RPMI8226 (cell line): Measurements from ENCODE around the gene SLC12A7.

Source experiments
- DNase-seq: peaks from one replicate; pipeline ENCODE4 v3.0.0-alpha.2; 2015

SLC12A7 gene

DNA sequence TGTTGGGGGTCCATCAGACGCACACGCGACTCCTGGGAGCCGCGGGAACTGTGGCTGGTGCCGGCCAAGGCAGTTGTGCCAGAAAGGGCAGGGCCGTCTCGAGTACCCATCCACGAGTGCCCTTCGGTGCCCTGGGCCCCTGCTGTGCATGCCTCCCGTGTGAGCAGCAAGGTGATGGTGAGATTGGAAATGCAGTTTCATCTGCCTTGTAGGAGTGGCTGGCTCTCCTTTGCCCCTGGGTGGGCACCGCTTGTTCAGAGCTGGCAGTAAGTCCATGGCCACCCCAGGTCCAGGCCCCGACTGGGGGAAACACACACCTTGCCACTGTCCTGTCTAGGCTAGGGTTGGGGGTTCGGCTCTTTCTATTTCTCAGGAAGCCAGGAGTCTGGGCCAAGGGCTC lies 97.5 kb downstream of the SLC12A7 start:
- no peak for DNase-seq

GRCh38 chr5:1013948-1014301 lies 97.9 kb downstream of the SLC12A7 start:
- DNase-seq, result no peak

- DNase-seq, result no peak
Observed at GRCh38 chr5:1013238-1013947, 98.5 kb downstream of the SLC12A7 start.

DNA sequence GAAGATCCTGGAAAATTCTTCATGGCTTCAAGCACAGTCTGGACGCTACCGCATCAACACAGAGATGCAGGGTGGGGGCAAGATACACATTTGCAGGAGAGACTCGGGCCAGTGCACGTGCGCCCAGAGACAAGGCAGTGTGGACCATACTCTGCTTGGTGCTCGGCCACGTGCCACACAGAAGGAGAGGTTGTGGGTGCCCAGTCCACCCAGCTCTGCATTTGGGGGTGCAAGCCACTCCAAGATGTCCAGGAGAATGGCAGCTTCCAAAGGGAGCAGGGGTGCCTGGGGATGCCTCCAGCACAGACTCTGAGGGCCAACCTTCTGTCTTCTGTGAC lies 99.0 kb downstream of the SLC12A7 start:
- DNase-seq, result no peak

DNA sequence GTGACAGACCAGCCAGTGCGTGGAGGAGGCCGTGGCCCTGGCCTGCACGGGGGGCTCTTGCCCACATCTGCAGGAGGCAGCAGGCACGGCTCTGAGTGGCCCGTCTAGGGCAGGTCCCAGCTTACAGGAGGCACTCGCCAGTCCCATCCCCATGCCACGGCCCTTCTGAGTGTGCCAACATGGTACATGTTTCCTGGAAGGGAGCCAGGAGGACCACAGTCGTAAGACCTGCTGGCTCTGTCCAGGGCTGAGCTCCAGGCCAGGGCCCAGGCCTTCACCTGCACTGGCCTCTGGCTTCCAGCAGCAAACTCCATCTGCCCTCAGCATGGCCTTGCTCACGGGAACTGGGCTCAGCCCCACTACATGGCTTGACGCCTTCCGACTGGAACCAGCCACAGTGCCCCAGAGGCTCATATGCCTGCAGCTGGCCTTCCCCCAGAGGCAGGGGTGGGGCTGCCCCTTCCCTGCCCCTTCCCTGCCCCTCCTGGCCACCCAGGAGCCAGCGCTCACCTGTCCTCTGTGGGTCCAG lies 99.5 kb downstream of the SLC12A7 start:
- no peak for DNase-seq

DNA sequence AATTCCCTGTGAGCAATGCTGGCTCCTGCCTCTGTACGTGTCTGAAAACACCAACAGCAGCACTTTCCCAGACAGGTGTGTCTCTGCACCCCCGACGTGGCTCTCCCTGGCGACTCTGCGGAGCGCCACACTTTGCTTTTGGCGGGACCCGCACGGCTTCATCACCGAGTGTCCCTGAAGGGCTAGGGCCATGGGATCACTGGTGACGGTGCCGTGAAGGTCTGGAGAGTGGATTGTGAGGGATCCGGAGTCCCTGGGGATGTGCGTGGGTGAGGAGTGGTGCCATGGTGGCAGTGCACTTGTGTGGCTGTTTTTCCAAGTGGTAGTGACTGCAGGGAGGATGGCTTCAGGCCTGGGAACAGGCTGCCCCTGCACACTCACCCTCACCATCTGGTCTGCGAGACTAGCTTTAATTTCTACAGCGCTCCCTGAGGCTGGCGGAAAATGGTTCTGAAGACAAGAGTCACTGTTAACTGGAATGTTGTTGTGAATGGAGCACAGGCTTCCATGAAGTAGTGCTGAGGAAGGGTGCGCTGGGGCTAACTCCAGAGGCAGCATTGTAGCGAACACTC lies 100.0 kb downstream of the SLC12A7 start:
- DNase-seq, result no peak

GRCh38 chr5:1011226-1011631 lies 100.6 kb downstream of the SLC12A7 start:
- DNase-seq, result peak; percentile 83

- peak; percentile 74 for DNase-seq
Observed at GRCh38 chr5:1010641-1011046, 101.2 kb downstream of the SLC12A7 start.

- peak; percentile 75 for DNase-seq
Observed at GRCh38 chr5:1010181-1010510, 101.7 kb downstream of the SLC12A7 start.

DNA sequence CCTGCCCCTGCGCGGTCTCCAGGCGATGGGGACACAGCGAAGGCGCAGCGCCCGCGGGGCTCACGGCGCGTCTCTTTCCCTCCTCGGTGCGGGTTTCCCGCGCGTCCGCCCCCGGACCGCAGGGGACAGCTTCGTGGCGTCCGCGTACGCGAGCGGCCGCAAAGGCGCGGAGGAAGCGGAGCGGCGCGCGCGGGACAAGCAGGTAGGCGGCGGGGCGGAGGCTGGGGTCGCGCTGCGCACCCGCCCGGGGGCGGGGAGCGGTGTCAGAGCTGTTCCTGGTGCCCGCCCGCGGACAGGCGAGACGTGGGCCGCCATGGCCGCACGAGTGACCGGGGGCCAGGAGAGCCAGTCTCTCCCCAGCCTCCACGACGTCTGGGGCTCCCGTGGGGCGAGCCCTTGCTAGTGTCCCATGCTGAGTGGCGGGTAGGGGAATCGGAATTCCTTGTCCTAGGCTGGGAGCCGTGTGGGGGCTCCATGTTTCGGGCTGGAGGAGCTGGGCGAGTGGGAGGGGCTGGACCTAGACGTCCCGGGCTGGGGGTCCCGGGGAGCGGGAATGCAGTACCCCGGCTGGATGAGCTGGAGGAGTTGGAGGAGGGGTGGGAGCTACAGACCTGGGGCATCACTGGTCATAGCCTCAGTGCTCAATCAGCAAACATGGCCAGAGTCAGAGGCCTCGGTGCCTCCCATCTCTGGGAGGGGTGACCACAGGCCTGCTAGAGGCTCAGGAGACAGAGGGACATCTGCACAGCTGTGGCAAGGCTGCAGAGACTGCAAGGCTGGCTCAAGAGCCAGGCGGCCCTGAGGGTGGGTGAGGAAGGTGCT lies 102.3 kb downstream of the SLC12A7 start:
- peak; percentile 53 for DNase-seq

DNA sequence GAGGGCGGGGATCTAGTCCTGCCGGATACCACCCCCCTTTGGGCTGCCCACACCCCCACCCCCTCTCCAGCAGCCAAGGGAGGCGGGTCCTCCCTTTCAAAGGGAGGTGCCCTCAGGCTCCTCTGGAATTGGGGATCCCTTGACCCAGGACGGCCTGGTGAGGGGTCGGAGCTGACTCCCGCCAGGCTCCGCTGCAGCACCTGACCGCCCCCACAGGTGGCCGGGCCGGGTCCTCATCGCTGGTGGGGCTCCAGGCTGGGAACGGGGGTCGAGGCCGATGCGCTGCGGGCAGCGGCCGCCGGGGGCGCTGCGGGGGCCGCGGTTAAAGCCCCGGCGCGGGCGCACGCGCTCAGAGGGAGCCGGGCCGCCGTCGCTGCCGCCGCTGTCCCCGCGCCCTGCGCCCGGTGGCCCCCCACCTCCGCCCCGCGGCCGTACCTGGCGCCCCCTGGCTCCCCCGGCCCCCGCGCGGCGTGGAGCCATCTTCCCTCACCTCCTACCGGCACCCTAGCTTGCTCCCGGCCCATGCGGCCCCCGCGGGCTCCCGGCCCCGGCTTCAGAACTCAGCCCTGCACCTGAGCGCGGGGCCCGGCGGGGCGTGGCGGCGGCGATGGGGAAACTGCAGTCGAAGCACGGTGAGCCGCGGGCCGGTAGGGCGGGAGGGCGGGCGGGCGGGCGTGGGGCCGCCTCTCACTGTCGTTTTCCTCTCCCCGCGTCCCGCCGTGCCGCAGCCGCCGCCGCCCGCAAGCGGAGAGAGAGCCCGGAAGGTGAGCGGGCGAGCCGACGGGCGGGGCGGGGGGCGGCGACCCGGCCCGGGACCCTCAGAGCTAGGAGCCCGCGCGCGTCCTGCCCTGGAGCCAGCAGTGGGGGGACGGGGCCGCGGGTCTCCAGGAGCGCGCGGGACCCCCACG lies 103.2 kb downstream of the SLC12A7 start, which contains the start of gene NKD2:
Gene NKD2, plus strand, starts transcription at position 352 of the 908 bp plus-strand sequence. Its CDS starts 256 bp downstream, at position 608.
- peak; percentile 83 for DNase-seq

GRCh38 chr5:1007681-1008450 lies 104.0 kb downstream of the SLC12A7 start:
- DNase-seq, result peak; percentile 84

- DNase-seq, result no peak
Observed at GRCh38 chr5:1007221-1007680, 104.6 kb downstream of the SLC12A7 start.

DNA sequence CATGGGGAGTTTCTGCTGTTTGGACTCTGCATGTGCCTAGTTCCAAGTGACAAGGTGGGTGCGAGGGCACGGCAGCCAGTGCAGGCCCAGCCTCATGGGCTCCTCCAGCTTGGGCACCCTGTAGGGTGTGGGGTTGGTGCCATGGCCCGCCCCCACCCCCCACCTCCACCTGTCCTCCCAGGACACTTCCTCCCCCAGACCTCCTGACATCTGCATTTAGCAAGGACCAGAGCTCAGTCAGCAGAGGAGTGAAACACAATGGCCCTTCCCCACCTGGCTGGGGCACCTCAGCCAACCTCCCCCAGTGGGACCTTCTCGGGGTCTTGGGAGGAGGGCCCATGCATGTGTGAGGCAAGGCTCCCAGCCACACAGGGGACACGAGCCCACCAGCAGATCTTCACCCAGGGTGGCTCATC lies 105.2 kb downstream of the SLC12A7 start:
- peak; percentile 84 for DNase-seq

GRCh38 chr5:1005904-1006655 lies 105.8 kb downstream of the SLC12A7 start:
- DNase-seq, result no peak

DNA sequence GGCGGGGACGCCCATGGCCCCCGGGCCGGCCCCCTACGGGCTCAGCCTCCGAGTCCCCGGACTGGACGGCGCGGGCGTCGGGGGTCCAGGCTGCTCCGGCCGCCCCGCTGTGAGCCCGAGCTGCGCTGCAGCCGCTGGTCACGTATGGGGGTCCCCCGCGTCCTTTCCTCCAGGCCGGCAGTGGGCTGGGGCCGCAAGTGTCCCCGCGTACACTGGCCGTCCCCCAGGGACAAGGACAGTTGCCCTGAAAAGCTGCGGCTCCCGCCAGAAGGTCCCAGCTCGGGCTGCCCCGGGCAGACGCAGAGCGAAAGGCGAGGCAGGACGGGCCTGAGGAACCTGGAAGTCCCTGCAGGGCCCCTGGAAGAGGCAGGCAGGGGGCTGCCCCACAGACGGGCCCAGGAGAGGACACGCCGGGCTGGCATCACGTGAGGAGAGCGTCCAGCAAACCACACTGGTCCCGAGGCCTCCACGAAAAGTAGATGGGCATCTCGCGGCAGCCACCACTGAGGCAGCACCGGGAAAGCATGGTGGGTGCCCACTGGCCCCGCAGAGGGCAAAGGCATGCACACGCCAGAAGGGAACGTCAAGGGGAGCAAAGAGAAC lies 106.5 kb downstream of the SLC12A7 start:
- no peak for DNase-seq

DNA sequence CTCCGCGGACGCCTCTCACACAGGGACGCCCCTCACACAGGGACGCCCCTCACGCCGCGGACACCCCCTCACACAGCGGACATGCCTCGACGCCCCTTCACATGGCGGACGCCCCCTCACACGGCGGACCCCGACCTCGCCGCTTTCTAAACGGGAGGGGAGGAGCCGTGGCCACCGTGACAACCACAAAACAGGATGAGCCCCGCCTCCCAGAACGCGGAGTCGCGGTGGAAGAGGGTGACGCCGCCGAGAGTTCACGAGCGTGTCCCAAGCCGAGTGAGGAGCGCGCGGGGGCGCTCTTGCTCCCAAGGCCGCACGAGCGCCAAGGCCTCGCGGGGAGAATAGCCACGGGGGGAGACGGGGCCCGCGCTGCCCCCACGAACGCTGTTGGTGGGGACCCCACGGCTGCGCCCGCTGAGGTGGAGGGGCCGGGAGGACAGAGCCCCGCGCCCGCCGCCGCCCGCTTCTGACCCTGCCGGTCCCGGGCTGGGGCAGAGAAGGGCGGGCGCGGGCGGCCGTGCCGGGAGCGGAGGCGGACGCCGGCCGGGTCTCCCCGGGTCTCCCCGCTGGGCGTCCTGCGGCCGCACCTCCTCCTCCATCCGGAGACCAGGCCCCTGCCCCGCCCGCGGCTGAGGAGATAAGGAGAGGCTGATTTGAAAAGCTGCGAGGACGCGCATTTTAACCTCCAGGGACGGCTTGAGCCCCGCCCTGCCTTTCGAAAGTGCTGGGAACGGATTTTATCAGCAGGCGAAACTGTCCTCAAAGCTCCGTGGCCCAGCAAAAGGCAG lies 107.2 kb downstream of the SLC12A7 start:
- DNase-seq, result peak; percentile 92

DNA sequence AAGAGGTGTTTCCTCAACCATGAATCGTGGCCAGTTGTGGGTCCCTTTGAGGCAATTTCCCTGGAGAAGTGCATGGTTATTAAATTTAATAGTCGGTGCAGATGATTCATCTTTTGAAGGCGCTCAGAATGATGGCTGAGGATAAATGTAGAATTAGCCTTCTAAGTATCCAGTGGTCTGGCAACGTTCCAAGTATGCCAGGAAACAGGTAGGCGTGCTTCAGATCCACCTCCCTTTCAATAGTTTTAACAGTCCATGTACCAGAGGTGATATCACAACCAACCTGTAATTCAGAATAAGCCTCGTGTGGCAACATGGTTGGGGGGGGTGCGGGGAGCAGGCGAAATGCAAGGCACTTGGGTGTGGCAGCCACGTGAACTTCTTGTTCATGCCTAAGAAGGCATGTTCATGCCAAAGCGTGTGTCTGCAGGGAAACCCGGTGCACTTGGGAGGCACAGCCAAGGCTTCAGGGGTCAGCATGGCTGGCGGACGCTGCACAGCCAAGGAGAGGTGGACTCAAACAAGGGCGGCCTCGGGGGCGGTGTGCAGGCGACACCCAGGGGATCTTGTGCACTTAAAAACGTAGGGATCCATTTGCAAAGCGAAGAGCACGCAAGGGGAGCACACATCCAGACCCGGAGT lies 108.4 kb downstream of the SLC12A7 start:
- DNase-seq, result peak; percentile 95

- no peak for DNase-seq
Observed at GRCh38 chr5:1002836-1003235, 109.0 kb downstream of the SLC12A7 start.

DNA sequence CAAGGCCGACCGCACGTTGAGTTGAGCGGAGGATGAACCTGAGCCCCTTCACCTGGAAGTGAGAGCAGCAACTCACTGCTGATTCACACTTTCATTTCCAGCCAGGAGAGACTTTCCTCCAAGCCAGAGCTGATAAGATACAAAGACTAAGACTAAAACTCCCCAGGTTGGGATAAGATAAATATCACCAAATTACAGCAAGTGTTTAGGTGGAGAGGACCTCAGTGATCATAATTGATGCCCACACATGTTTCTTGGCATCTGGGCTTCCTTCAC lies 109.7 kb downstream of the SLC12A7 start:
- no peak for DNase-seq
